ENCODE data around the gene NSG2.

NSG2 gene

GRCh38 chr5:174008922-174009321 lies 36.6 kb upstream of the NSG2 start (continued):
- no peak for TF ChIP-seq MYNN (tag by site-specific recombination; IDR thresholded peaks at IDR 0.05; ENCODE audit: borderline replicate concordance)
- TF ChIP-seq ZNF514 (tag by site-specific recombination; IDR thresholded peaks at IDR 0.05), result no peak
- TF ChIP-seq ZNF670 (tag by site-specific recombination; IDR thresholded peaks at IDR 0.05; ENCODE audit: low read depth), result no peak
- no peak for TF ChIP-seq TSHZ1 (tag by site-specific recombination; IDR thresholded peaks at IDR 0.05; ENCODE audit: borderline replicate concordance)
- no peak for TF ChIP-seq ZNF16 (tag by site-specific recombination; IDR thresholded peaks at IDR 0.05; ENCODE audit: low read depth)
- TF ChIP-seq ZNF280C (tag by site-specific recombination; IDR thresholded peaks at IDR 0.05), result no peak

GRCh38 chr5:174010365-174010764 lies 35.1 kb upstream of the NSG2 start:
- Histone ChIP-seq H3K9me3 (ENCODE audit: control insufficient read depth, insufficient read depth, low read depth, low read length) (no peaks in the 10 kb centered on the region), H3K4me1 (ENCODE audit: control insufficient read depth, insufficient read depth, low read length) (no peaks in the 10 kb centered on the region), H3K4me3 (ENCODE audit: low read depth, low read length) (no peak overlapping the region), H3K36me3 (ENCODE audit: control insufficient read depth in 2 of 2, insufficient read depth in 1 of 2, low read length in 2 of 2) (no peaks in the 10 kb centered on the region), H3K27ac (ENCODE audit: extremely low read depth, low read depth, low read length) (no peak overlapping the region)
- TF ChIP-seq ELK4 (IDR thresholded peaks at IDR 0.05; ENCODE audit: borderline replicate concordance, low read depth, low read length) (no peak), ZNF664 (tag by site-specific recombination; IDR thresholded peaks at IDR 0.05) (no peak), ZNF658 (tag by site-specific recombination; IDR thresholded peaks at IDR 0.05) (no peak), TRIM28 (IDR thresholded peaks at IDR 0.05; ENCODE audit: borderline replicate concordance, low read length) (no peak), ZNF473 (tag by site-specific recombination; IDR thresholded peaks at IDR 0.05) (no peak), YY1 (tag by site-specific recombination; IDR thresholded peaks at IDR 0.05) (no peak), ZNF274 (IDR thresholded peaks at IDR 0.05; ENCODE audit: low read length) (no peak), ZNF274 (tag by site-specific recombination; IDR thresholded peaks at IDR 0.05; ENCODE audit: borderline replicate concordance) (no peak), ZNF155 (tag by site-specific recombination; IDR thresholded peaks at IDR 0.05) (no peak), ZNF530 (tag by site-specific recombination; IDR thresholded peaks at IDR 0.05; ENCODE audit: low read depth) (no peak), ZNF311 (tag by site-specific recombination; IDR thresholded peaks at IDR 0.05; ENCODE audit: borderline replicate concordance) (no peak), ZNF37A (tag by site-specific recombination; IDR thresholded peaks at IDR 0.05) (no peak)
- TF ChIP-seq, protein P1, sequence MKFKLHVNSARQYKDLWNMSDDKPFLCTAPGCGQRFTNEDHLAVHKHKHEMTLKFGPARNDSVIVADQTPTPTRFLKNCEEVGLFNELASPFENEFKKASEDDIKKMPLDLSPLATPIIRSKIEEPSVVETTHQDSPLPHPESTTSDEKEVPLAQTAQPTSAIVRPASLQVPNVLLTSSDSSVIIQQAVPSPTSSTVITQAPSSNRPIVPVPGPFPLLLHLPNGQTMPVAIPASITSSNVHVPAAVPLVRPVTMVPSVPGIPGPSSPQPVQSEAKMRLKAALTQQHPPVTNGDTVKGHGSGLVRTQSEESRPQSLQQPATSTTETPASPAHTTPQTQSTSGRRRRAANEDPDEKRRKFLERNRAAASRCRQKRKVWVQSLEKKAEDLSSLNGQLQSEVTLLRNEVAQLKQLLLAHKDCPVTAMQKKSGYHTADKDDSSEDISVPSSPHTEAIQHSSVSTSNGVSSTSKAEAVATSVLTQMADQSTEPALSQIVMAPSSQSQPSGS (tag by site-specific recombination; IDR thresholded peaks at IDR 0.05; ENCODE audit: low read depth), result no peak
- TF ChIP-seq, protein P2, sequence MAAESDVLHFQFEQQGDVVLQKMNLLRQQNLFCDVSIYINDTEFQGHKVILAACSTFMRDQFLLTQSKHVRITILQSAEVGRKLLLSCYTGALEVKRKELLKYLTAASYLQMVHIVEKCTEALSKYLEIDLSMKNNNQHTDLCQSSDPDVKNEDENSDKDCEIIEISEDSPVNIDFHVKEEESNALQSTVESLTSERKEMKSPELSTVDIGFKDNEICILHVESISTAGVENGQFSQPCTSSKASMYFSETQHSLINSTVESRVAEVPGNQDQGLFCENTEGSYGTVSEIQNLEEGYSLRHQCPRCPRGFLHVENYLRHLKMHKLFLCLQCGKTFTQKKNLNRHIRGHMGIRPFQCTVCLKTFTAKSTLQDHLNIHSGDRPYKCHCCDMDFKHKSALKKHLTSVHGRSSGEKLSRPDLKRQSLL (tag by site-specific recombination; IDR thresholded peaks at IDR 0.05), result no peak
- TF ChIP-seq, protein P3, sequence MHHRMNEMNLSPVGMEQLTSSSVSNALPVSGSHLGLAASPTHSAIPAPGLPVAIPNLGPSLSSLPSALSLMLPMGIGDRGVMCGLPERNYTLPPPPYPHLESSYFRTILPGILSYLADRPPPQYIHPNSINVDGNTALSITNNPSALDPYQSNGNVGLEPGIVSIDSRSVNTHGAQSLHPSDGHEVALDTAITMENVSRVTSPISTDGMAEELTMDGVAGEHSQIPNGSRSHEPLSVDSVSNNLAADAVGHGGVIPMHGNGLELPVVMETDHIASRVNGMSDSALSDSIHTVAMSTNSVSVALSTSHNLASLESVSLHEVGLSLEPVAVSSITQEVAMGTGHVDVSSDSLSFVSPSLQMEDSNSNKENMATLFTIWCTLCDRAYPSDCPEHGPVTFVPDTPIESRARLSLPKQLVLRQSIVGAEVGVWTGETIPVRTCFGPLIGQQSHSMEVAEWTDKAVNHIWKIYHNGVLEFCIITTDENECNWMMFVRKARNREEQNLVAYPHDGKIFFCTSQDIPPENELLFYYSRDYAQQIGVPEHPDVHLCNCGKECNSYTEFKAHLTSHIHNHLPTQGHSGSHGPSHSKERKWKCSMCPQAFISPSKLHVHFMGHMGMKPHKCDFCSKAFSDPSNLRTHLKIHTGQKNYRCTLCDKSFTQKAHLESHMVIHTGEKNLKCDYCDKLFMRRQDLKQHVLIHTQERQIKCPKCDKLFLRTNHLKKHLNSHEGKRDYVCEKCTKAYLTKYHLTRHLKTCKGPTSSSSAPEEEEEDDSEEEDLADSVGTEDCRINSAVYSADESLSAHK (tag by site-specific recombination; IDR thresholded peaks at IDR 0.05), result no peak
- ChIA-PET POLR2A (interaction anchor here (0.7 kb wide), 1 partner anchor 301 kb away, joined by 7 read pairs; no protein-coding TSS in a partner anchor), CTCF (interaction anchor here (0.5 to 0.8 kb wide), 3 partner anchors 34 to 1693 kb away, joined by 3 to 4 read pairs (median 3); no protein-coding TSS in a partner anchor)

All from HEK293 (cell line).